ENCODE measurements around the gene SPDYE4. TPM values are rescaled to one million over a fixed set of nuclear protein-coding genes. Genes with fewer than 3 reads are reported as not detected.
"Not testable (repeated sequence)": the region's sequence is repeated elsewhere in the genome, so short reads cannot be mapped to it uniquely, and the experiment has no call there.

SPDYE4 gene
- polyA plus RNA-seq (2013, experiment 1 of 2) = not detected
- not detected for polyA plus RNA-seq (2013, experiment 2 of 2)

DNA sequence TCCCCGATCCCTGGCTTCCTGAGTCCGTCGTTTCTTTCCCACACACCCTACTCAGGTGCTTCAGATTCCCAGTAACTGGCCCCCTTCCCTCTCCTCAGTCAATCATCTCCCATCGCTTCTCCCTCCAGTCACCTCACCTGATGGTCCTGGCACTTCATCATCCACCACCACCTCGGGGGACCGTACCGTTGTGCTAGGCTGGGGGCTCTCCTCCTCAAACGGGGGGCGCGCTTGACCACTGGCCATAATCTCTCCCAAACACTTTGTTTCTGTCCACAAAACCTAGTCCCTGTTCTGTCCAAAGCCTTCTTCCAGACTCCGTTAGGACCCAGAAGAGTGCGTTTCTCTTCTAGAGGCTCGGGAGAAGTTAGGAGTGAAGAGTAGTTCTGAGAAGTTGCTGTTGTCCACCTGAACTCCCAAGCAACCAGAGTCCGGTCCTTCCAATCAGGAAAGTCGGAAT lies at the start of gene SPDYE4:
Gene SPDYE4 (minus strand): TSS at position 410 of the 460 bp plus-strand sequence. CDS start 164 bp downstream, at position 246.
- Histone ChIP-seq H2AK5ac (ENCODE audit: low read length) (no peak within 1 kb of the TSS), H3K27me3 (ENCODE audit: insufficient read depth, low read length, poor library complexity) (no peaks in the 10 kb centered on the region), H3K27ac (ENCODE audit: low read depth, low read length) (no peak within 1 kb of the TSS), H3K18ac (ENCODE audit: low read length) (no peak within 1 kb of the TSS), H3K4ac (ENCODE audit: low read depth, low read length) (no peak within 1 kb of the TSS), H3K4me1 (ENCODE audit: control insufficient read depth, low read depth, low read length) (no peaks in the 10 kb centered on the region), H3K56ac (ENCODE audit: low read length) (no peak within 1 kb of the TSS), H2BK15ac (replicated peaks; ENCODE audit: low read depth) (no peak within 1 kb of the TSS), H4K5ac (ENCODE audit: low read length) (no peak within 1 kb of the TSS), H3K79me1 (ENCODE audit: low read length) (no peaks in the 10 kb centered on the region), H3K4me2 (ENCODE audit: low read length) (no peak within 1 kb of the TSS), H4K8ac (ENCODE audit: low read depth, low read length) (no peak within 1 kb of the TSS), H3K79me2 (ENCODE audit: control insufficient read depth, insufficient read depth, low read length) (no peaks in the 10 kb centered on the region), H3K23ac (ENCODE audit: low read length) (no peak within 1 kb of the TSS), H3K9ac (ENCODE audit: low read length) (no peak within 1 kb of the TSS), H3K36me3 (ENCODE audit: control insufficient read depth, insufficient read depth, low read length) (no peaks in the 10 kb centered on the region), H2BK5ac (ENCODE audit: low read length) (no peak within 1 kb of the TSS), H3K4me3 (ENCODE audit: low read length) (no peak within 1 kb of the TSS), H2BK120ac (ENCODE audit: low read depth, low read length) (no peak within 1 kb of the TSS)
- WGBS (ENCODE audit: extremely low coverage, insufficient coverage, low lambda C conversion rate) = no CpG with 5 or more reads among the region's 15 CpGs
- DNase-seq = no peak

DNA sequence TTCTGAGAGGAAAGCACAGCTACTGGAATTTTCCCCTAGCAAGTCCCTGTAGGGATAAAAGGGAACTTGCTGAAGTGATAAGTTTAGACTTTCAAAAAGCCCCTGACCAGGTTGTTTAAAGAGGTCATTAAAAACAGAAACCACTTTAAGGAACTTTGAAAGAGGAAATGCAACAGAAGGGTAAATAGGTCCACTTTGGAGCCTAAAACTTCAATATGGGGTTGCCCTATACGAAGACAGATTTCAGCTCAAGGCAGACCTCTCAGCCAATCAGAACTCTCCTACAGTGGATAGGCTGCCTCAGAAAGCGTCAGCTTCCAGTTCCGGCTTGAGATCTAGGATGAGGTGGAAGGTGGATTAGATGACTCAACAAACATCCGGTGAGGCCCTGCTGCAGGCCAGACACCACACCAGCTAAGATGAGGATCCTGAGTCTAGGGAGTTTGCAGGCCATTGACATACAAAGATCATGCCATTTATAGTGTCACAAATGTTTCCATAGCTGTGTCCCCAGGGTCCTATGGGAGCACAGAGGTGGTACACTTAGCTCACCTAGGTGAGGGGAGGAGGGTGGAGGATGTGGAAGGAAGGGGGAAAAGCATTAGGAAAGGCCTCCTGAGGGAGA lies 48.7 kb upstream of the SPDYE4 start:
- Histone ChIP-seq H2BK120ac (ENCODE audit: low read depth, low read length) (no peak overlapping the region), H2BK15ac (replicated peaks; ENCODE audit: low read depth) (no peak overlapping the region), H3K4ac (ENCODE audit: low read depth, low read length) (no peak overlapping the region), H3K56ac (ENCODE audit: low read length) (no peak overlapping the region), H3K27ac (ENCODE audit: low read depth, low read length) (no peak overlapping the region), H2AK5ac (ENCODE audit: low read length) (no peak overlapping the region), H4K8ac (ENCODE audit: low read depth, low read length) (no peak overlapping the region), H3K79me2 (ENCODE audit: control insufficient read depth, insufficient read depth, low read length) (no peaks in the 10 kb centered on the region), H3K27me3 (ENCODE audit: insufficient read depth, low read length, poor library complexity) (no peaks in the 10 kb centered on the region), H3K9ac (ENCODE audit: low read length) (no peak overlapping the region), H3K23ac (ENCODE audit: low read length) (no peak overlapping the region), H3K4me1 (ENCODE audit: control insufficient read depth, low read depth, low read length) (no peaks in the 10 kb centered on the region), H2BK5ac (ENCODE audit: low read length) (no peak overlapping the region), H4K5ac (ENCODE audit: low read length) (no peak overlapping the region), H3K4me2 (ENCODE audit: low read length) (no peak overlapping the region), H3K79me1 (ENCODE audit: low read length) (no peaks in the 10 kb centered on the region), H3K18ac (ENCODE audit: low read length) (no peak overlapping the region), H3K36me3 (ENCODE audit: control insufficient read depth, insufficient read depth, low read length) (no peaks in the 10 kb centered on the region), H3K4me3 (ENCODE audit: low read length) (no peak overlapping the region)
- no CpG with 5 or more reads among the region's 4 CpGs for WGBS (ENCODE audit: extremely low coverage, insufficient coverage, low lambda C conversion rate)
- peak; percentile 42 for DNase-seq

- H3K18ac ChIP-seq (ENCODE audit: low read length) = no peak overlapping the region
- H3K9ac ChIP-seq (ENCODE audit: low read length) = no peak overlapping the region
- no peak overlapping the region for H3K4me2 ChIP-seq (ENCODE audit: low read length)
- no peak overlapping the region for H2AK5ac ChIP-seq (ENCODE audit: low read length)
- H3K4me3 ChIP-seq (ENCODE audit: low read length) = no peak overlapping the region
- H3K27me3 ChIP-seq (ENCODE audit: insufficient read depth, low read length, poor library complexity) = no peaks in the 10 kb centered on the region
- no peak overlapping the region for H3K56ac ChIP-seq (ENCODE audit: low read length)
- no peak overlapping the region for H2BK15ac ChIP-seq (replicated peaks; ENCODE audit: low read depth)
- H3K4ac ChIP-seq (ENCODE audit: low read depth, low read length) = no peak overlapping the region
- H3K23ac ChIP-seq (ENCODE audit: low read length) = no peak overlapping the region
- H3K79me1 ChIP-seq (ENCODE audit: low read length) = no peaks in the 10 kb centered on the region
- DNase-seq = no peak
- no peak overlapping the region for H2BK120ac ChIP-seq (ENCODE audit: low read depth, low read length)
- no peak overlapping the region for H2BK5ac ChIP-seq (ENCODE audit: low read length)
- no peaks in the 10 kb centered on the region for H3K4me1 ChIP-seq (ENCODE audit: control insufficient read depth, low read depth, low read length)
- H4K8ac ChIP-seq (ENCODE audit: low read depth, low read length) = no peak overlapping the region
- H4K5ac ChIP-seq (ENCODE audit: low read length) = no peak overlapping the region
- WGBS (ENCODE audit: extremely low coverage, insufficient coverage, low lambda C conversion rate) = no CpG with 5 or more reads among the region's 3 CpGs
- no peaks in the 10 kb centered on the region for H3K36me3 ChIP-seq (ENCODE audit: control insufficient read depth, insufficient read depth, low read length)
- H3K79me2 ChIP-seq (ENCODE audit: control insufficient read depth, insufficient read depth, low read length) = no peaks in the 10 kb centered on the region
- H3K27ac ChIP-seq (ENCODE audit: low read depth, low read length) = no peak overlapping the region
Measured at GRCh38 chr17:8806253-8806925, 48.0 kb upstream of the SPDYE4 start.

DNA sequence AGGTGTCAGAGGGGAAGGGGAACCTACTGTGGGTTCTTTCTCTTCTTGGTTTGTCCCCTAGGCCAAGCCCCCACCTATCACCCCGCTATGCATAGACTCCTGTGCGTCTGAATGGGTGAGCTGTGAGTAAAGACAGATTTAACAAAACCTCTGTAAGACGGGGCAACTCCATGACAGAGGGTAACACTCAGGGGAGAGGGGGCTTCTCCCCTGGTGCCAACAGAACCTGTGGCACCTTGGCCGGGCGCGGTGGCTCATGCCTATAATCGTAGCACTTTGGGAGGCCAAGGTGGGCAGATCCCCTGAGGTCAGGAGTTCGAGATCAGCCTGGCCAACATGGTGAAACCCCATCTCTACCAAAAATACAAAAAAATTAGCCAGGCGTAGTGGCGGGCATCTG lies 47.0 kb upstream of the SPDYE4 start:
- not testable (repeated sequence) for H2BK5ac ChIP-seq (ENCODE audit: low read length); H4K5ac ChIP-seq (ENCODE audit: low read length); H4K8ac ChIP-seq (ENCODE audit: low read depth, low read length); H3K23ac ChIP-seq (ENCODE audit: low read length); DNase-seq; H3K27me3 ChIP-seq (ENCODE audit: insufficient read depth, low read length, poor library complexity); H3K4me1 ChIP-seq (ENCODE audit: control insufficient read depth, low read depth, low read length); H2BK15ac ChIP-seq (replicated peaks; ENCODE audit: low read depth); H3K4me2 ChIP-seq (ENCODE audit: low read length); H3K9ac ChIP-seq (ENCODE audit: low read length); H3K4ac ChIP-seq (ENCODE audit: low read depth, low read length); H2BK120ac ChIP-seq (ENCODE audit: low read depth, low read length); H3K4me3 ChIP-seq (ENCODE audit: low read length); H3K79me2 ChIP-seq (ENCODE audit: control insufficient read depth, insufficient read depth, low read length); H3K18ac ChIP-seq (ENCODE audit: low read length); H3K79me1 ChIP-seq (ENCODE audit: low read length); H3K36me3 ChIP-seq (ENCODE audit: control insufficient read depth, insufficient read depth, low read length); H3K56ac ChIP-seq (ENCODE audit: low read length); H2AK5ac ChIP-seq (ENCODE audit: low read length); H3K27ac ChIP-seq (ENCODE audit: low read depth, low read length)
- no CpG with 5 or more reads among the region's 10 CpGs for WGBS (ENCODE audit: extremely low coverage, insufficient coverage, low lambda C conversion rate)

DNA sequence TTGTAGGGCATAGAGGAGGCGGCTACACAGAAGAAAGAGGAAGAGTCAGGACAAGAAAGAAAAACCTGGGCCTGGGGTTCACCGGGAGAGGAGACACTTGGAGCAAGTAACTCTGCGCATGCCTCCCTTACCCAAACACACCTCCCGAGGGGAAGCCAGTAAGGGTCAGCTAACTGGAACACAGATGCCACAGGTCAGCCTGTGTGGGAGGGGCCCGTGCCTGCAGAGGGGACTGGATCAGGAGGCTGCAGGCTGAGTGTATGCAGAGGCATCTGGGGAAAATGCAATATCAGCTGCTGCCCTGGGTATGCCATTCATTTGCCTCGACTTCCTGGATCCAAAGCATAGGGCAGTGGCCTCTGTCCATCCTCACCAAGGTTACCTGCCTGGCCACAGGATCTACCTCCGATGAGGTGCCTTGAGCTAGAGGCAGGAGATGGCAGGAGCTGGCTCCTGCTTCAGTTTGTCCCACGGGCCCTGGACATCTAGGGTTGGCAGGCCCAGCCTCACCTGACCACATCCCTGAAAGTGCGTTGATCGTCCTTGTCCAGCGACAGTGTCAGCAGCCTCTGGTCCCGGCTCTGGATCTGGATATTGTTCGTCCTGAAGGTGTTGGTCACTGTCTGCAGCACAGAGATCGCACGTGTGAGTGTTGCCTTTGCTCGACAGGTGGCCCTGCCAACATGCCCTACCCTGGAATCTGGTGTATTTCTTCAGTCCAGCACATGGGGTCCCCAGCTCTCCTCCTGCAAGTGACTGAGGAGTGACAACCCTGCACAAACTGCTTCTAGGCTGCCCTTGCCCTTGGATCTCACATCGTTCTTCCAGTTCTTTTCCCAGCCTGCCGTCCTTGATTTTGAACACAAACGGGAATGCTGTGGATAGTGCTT lies 45.4 kb upstream of the SPDYE4 start:
- H3K4ac ChIP-seq (ENCODE audit: low read depth, low read length) = no peak overlapping the region
- no peak overlapping the region for H2BK120ac ChIP-seq (ENCODE audit: low read depth, low read length)
- no peak overlapping the region for H2BK15ac ChIP-seq (replicated peaks; ENCODE audit: low read depth)
- DNase-seq = peak; percentile 66
- no peak overlapping the region for H3K27ac ChIP-seq (ENCODE audit: low read depth, low read length)
- no peak overlapping the region for H3K4me3 ChIP-seq (ENCODE audit: low read length)
- H2BK5ac ChIP-seq (ENCODE audit: low read length) = no peak overlapping the region
- H3K18ac ChIP-seq (ENCODE audit: low read length) = no peak overlapping the region
- no peaks in the 10 kb centered on the region for H3K27me3 ChIP-seq (ENCODE audit: insufficient read depth, low read length, poor library complexity)
- no peak overlapping the region for H4K5ac ChIP-seq (ENCODE audit: low read length)
- H3K4me1 ChIP-seq (ENCODE audit: control insufficient read depth, low read depth, low read length) = no peaks in the 10 kb centered on the region
- H2AK5ac ChIP-seq (ENCODE audit: low read length) = no peak overlapping the region
- H3K36me3 ChIP-seq (ENCODE audit: control insufficient read depth, insufficient read depth, low read length) = no peaks in the 10 kb centered on the region
- no peaks in the 10 kb centered on the region for H3K79me1 ChIP-seq (ENCODE audit: low read length)
- H4K8ac ChIP-seq (ENCODE audit: low read depth, low read length) = no peak overlapping the region
- H3K4me2 ChIP-seq (ENCODE audit: low read length) = no peak overlapping the region
- H3K23ac ChIP-seq (ENCODE audit: low read length) = no peak overlapping the region
- no peak overlapping the region for H3K9ac ChIP-seq (ENCODE audit: low read length)
- H3K56ac ChIP-seq (ENCODE audit: low read length) = no peak overlapping the region
- no CpG with 5 or more reads among the region's 19 CpGs for WGBS (ENCODE audit: extremely low coverage, insufficient coverage, low lambda C conversion rate)
- H3K79me2 ChIP-seq (ENCODE audit: control insufficient read depth, insufficient read depth, low read length) = no peaks in the 10 kb centered on the region
